Stomach (tissue), 9 donors: Measurements from ENCODE around the gene NUP188. TPM values are rescaled to one million over a fixed set of nuclear protein-coding genes. Genes with fewer than 3 reads are reported as not detected.
"Not testable (repeated sequence)": the region's sequence is repeated elsewhere in the genome, so short reads cannot be mapped to it uniquely, and the experiment has no call there.

Experiments used
- DNase-seq, 2 donors: peaks; one replicate each; pipeline versions ENCODE4 v3.0.0 to v3.0.0-alpha.2; 2013 to 2019
- H3K27ac ChIP-seq, 5 donors: fragments of 200-600 bp in 4 of 5; sonication (generic) in 4 of 5; one replicate each; pipeline ENCODE4 v1.5.1; 2013 to 2019; ENCODE audit warnings: mild to moderate bottlenecking in 1 of 5, moderate library complexity in 1 of 5
- H3K27me3 ChIP-seq, 3 donors: fragments of 200-600 bp; sonication (generic); one replicate each; pipeline ENCODE4 v1.5.1; 2017 to 2019; ENCODE audit warnings: mixed run types in 1 of 3
- H3K36me3 ChIP-seq, 4 donors: fragments of 200-600 bp; sonication (generic); 1 replicate in 3 of 4; 2 replicates in 1 of 4; pipeline ENCODE4 v1.5.1; 2016 to 2019
- H3K4me1 ChIP-seq, 4 donors: fragments of 200-600 bp; sonication (generic); one replicate each; pipeline ENCODE4 v1.5.1; 2016 to 2019
- H3K4me3 ChIP-seq, 4 donors: fragments of 200-600 bp; sonication (generic) in 3 of 4; one replicate each; pipeline ENCODE4 v1.5.1; 2016 to 2019; ENCODE audit warnings: mild to moderate bottlenecking in 1 of 4
- H3K9me3 ChIP-seq, 4 donors: fragments of 200-600 bp; sonication (generic); one replicate each; pipeline ENCODE4 v1.5.1; 2016 to 2019
- CTCF ChIP-seq, 7 experiments: fragments of 450-650 bp in 4 of 7; fragments of 200-600 bp in 3 of 7; sonication (generic) in 3 of 7; IDR thresholded peaks; one replicate each; pipeline ENCODE4 v1.5.1; 2016 to 2019; ENCODE audit warnings: antibody characterized with exemption in 7 of 7, control low read depth in 2 of 7, mild to moderate bottlenecking in 1 of 7
- EP300 ChIP-seq: sonication (generic); formaldehyde crosslinking; IDR thresholded peaks from one replicate; pipeline ENCODE4 v1.6.1; 2017; ENCODE audit warnings: antibody characterized with exemption
- POLR2A ChIP-seq, 4 donors: fragments of 450-650 bp; IDR thresholded peaks; one replicate each; pipeline ENCODE4 v1.6.1; 2016; ENCODE audit warnings: antibody characterized with exemption in 4 of 4, control low read depth in 2 of 4, mild to moderate bottlenecking in 1 of 4, moderate library complexity in 1 of 4
- POLR2AphosphoS5 ChIP-seq, 3 donors: sonication (generic); formaldehyde crosslinking; IDR thresholded peaks; one replicate each; pipeline ENCODE4 v1.6.1; 2016; ENCODE audit warnings: antibody characterized with exemption in 3 of 3
- WGBS, 5 donors: extraction: QIAGEN DNeasy Blood & Tissue Kit in 3 of 5; methylation state at CpG; one replicate each; pipeline versions ENCODE4 v1.1.5 to v1.1.7; 2013 to 2018; 5-methylcytosine and 5-hydroxymethylcytosine counted together
- intact Hi-C: fragments of 100-400 bp; cut with DNase I; formaldehyde crosslinking; loops from one replicate; pipeline ENCODE4 v1.15.1; 2023; ENCODE audit warnings: low total_unique reads
- polyA plus RNA-seq, 3 donors: library from polyadenylated mRNA; stranded (reverse); fragments of 200-250 nt; gene quantifications; one replicate each; pipeline ENCODE4 v1.2.3, GENCODE V29; 2013
- total RNA-seq, 5 donors: library from RNA; depleted of rRNA; stranded (reverse); fragments of >200 nt; gene quantifications; one replicate each; pipeline versions ENCODE4 v1.1.0 to v1.2.3, GENCODE V29; 2014 to 2016
- donor health status: healthy with polysubstance abuse.
- donor health status: Bipolar disorder and iron deficiency.
- donor health status: healthy.

The NUP188 gene
- total and polyA plus RNA-seq, 8 donors = 4.4 to 79.9 (median 36.7) TPM

- no peak for TF ChIP-seq CTCF (IDR thresholded peaks at IDR 0.05)
- no peak for TF ChIP-seq EP300
- no peak for TF ChIP-seq POLR2AphosphoS5 (IDR thresholded peaks at IDR 0.05)
- no peak for TF ChIP-seq POLR2A (IDR thresholded peaks at IDR 0.05)
- intact Hi-C loops = no loop called here
- WGBS, 5 donors = 78 to 86% (median 82%) methylated on average over 7 of the region's 7 CpGs
- Histone ChIP-seq H3K27me3 (no peaks in the 10 kb centered on the region), H3K4me1 (peaks cover 9 to 54% (median 37%) of the 10 kb centered on the region in 4 donors), H3K9me3 (no peaks in the 10 kb centered on the region), H3K36me3 (peaks cover 0 to 61% (median 31%) of the 10 kb centered on the region in 4 donors), H3K27ac (peak overlapping the region in 2 of 5 donors; percentile 17 to 27), H3K4me3 (no peak overlapping the region)
- DNase-seq = no peak
These were observed 3.5 kb upstream of the NUP188 start for GRCh38 chr9:128943832-128944620.

DNA sequence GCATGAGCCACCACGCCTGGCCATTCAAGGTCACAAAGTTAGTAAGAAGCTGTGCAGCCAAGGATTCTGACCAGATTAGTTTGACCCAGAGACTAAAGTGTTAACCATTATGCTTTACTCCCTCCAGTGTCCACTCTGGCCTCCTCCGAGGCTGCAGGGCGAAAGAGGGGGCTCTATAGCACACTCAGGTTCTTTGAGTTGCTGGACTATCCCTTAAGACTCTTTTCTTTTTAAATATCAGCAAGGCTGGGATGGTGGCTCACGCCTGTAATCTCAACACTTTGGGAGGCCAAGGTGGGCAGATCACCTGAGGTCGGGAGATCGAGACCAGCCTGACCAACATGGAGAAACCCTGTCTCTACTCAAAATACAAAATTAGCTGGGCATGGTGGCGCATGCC, 2.5 kb upstream of the NUP188 start:
- H3K27me3 ChIP-seq, H3K4me3 ChIP-seq, H3K9me3 ChIP-seq, DNase-seq, H3K27ac ChIP-seq, intact Hi-C loops: not testable (repeated sequence)
- Histone ChIP-seq H3K36me3 (peaks cover 0 to 61% (median 34%) of the 10 kb centered on the region in 4 donors), H3K4me1 (peaks cover 9 to 58% (median 38%) of the 10 kb centered on the region in 4 donors)
- 89 to 94% (median 91%) methylated on average over 7 of the region's 7 CpGs for WGBS, 5 donors

- DNase-seq = no peak
- 94 to 99% (median 96%) methylated on average over 19 of the region's 19 CpGs for WGBS, 5 donors
- Histone ChIP-seq H3K27ac (peak overlapping the region in 1 of 5 donors; percentile 93), H3K27me3 (no peaks in the 10 kb centered on the region), H3K9me3 (no peaks in the 10 kb centered on the region), H3K4me1 (peaks cover 9 to 51% (median 35%) of the 10 kb centered on the region in 4 donors), H3K36me3 (peaks cover 3 to 61% (median 41%) of the 10 kb centered on the region in 4 donors), H3K4me3 (peak overlapping the region in 2 of 4 donors; percentile 90 to 97)
- TF ChIP-seq EP300 = no peak
- no peak for TF ChIP-seq POLR2A (IDR thresholded peaks at IDR 0.05)
- TF ChIP-seq POLR2AphosphoS5 (IDR thresholded peaks at IDR 0.05) = no peak
- TF ChIP-seq CTCF (IDR thresholded peaks at IDR 0.05) = no peak
- intact Hi-C loops = no loop called here
These were observed 1.5 kb upstream of the NUP188 start for GRCh38 chr9:128945798-128946501.

DNA sequence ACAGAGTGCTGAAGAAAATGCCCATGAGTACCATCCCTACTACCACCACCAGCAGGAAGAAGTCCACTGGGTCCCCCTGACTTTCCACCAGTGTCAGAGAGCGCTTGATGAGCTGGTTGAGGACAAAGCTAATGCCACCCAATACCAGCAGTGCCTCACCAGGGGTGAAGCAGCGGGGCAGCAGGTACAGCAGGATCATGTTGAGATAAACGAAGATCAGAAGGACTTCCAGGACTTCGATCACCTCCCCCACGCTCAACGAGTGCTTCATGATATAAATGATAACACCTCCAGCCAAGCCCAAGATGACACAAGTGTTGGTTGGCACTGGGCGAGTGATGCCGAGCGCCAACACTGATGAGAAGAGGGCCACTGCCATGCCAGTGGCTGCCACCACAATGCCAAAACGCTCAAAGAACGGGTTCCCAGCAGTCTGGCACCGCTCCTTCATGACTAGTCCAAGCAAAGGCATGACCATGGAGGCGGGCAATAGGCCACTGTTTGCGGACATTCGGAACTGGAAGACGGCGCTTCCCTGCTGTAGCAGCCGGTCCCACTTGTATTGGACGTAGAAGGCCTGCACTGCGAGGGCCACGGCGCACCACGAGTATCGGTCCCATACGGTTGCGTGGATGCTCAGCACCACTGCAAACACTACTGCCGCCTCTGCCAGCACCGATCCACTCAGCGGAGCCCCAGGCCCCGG, 775 bp upstream of the NUP188 start:
- WGBS, 5 donors = 20 to 55% (median 26%) methylated on average over 15 to 30 of the region's 30 CpGs
- H3K27ac ChIP-seq = peak overlapping the region; percentile 81 to 96 (median 93)
- H3K4me1 ChIP-seq = peaks cover 9 to 47% (median 34%) of the 10 kb centered on the region in 4 donors
- TF ChIP-seq CTCF (IDR thresholded peaks at IDR 0.05) (no peak), POLR2A (IDR thresholded peaks at IDR 0.05) (no peak)
- DNase-seq = peak in 1 of 2 donors; percentile 33
- H3K27me3 ChIP-seq = no peaks in the 10 kb centered on the region
- H3K4me3 ChIP-seq = peak overlapping the region; percentile 66 to 97 (median 84)
- H3K9me3 ChIP-seq = no peaks in the 10 kb centered on the region
- intact Hi-C loops = no loop called here
- peaks cover 4 to 61% (median 39%) of the 10 kb centered on the region in 4 donors for H3K36me3 ChIP-seq
